HG03196 (cell line): ENCODE measurements around the gene RNASEH2B.

Source experiments
- ATAC-seq: cut with Tn5 transposase; IDR thresholded peaks from one replicate; pipeline ENCODE4 v1.9.1; 2021; ENCODE audit not compliant: unreplicated experiment

The RNASEH2B gene

DNA sequence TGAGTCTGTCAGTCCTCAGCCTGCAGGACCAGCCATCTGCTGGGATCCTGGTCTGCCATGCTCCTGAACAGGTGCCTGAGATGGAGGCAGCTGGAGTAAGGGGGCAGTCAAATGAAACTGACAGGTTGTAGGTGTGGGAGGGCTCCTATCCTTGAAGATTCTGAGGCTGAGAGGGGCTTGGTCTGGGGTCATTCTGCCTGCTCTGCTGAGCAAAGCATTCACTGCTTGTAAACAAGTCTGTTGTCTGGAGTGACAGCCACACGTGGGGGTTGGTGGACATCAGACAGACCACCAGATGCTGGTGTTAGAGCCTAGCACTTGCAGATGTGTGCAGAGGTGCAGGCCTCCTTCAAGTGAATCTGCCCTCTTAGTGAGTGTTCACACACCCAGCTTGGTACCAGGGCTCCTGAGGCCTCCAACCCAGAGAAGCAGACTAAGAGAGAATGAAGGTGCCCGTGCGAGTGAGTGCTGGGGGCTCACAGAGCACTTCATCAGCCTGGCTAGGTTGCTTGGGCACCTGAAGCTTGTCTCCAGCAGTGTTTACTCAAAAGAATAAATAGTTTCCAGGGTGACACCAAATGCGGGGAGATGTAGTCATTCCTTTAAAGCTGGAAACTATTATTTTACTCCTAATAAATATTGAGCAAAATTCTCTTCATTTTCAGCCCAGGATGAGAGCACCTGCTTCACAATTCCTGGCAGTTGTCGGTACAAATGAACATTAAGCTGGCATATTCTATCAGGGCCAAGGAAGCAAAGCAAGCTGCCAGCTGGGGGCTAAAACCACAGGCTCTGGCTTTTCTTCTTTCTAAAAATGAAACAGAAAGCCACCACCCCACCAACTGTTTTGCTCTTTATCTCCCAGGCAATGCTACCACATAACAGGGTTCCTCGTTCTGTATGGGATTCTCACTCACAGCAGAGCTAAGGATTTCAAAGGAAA, 82.3 kb downstream of the RNASEH2B start:
- ATAC-seq: peak; percentile 75

- no peak for ATAC-seq
Measured at GRCh38 chr13:50993371-50993770, 83.8 kb downstream of the RNASEH2B start.

DNA sequence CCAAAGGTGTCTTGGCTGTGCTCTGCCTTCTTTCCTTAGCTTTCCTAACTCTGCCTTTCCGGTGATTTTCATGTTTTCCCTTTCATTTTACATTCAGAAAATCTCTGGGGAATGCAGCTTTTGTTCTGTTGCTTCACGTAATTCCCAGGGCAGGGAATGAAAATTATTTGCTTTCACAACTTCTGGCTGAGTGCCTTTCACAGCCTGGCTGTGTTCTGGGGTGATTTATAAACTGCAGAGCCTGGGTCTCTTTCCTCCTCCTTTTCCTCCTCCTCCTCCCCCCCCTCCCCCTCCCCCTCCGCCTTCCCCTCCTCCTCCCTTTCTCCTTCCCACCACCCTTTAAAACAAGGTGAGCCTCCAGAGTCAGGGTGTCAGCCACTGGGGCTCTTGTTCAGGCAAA, 84.3 kb downstream of the RNASEH2B start:
- no peak for ATAC-seq

DNA sequence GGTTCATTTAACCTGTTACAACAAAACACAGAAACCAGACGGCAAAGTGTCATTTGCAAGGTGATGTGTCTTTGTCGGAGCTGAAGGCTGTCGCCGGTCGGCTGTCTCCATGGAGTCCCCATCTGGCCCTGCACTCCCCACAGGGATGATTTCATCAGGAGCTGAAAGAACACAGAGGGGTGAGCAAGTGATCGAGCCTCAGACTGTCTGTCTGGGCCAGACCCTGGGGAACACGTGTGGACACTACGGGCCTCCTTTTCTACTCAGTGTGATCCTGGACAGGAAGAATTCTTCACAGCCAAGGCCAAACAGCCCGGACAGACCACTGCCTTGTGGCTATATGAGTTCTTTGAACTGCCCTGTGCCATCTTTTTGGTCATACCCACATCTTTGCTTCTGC, 85.1 kb downstream of the RNASEH2B start:
- ATAC-seq: no peak

DNA sequence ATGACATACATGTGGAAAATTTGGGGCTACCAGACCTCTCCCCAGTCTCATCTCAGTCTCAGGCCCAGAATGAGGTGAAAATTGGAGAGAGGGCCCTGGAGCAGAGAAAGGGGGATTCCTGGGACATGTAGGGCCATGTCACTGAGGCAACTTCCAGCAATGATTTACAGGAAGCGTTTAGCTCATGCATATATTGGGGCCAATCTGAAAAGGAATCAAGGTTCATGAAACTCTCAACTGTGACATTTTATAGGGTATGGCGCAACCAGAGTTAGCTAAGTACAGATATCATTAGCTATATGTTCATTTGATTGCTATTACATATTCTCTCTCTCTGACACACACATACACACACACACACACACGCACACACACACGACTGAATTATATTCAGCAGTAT, 86.3 kb downstream of the RNASEH2B start:
- ATAC-seq: no peak

- ATAC-seq: no peak
Measured at GRCh38 chr13:50998326-50998725, 88.7 kb downstream of the RNASEH2B start.

DNA sequence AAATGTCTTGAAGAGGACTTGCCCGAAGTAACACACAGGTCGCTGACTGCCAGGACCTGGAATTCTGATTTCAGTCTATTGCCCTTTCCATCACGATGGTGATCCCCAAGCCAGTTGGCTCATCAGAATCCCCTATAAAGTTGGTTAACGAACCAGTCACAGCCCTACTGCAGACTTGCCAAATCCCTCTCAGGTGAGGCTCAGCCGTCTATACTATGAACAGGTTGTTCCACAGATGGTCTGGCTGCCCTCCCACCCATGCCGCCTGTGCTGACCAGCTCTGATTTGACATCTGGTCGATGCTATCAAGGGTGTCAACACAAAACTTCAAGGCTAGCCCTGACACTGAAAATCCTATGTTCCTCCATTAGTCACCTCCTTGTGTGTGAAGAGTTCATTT, 90.0 kb downstream of the RNASEH2B start:
- no peak for ATAC-seq

DNA sequence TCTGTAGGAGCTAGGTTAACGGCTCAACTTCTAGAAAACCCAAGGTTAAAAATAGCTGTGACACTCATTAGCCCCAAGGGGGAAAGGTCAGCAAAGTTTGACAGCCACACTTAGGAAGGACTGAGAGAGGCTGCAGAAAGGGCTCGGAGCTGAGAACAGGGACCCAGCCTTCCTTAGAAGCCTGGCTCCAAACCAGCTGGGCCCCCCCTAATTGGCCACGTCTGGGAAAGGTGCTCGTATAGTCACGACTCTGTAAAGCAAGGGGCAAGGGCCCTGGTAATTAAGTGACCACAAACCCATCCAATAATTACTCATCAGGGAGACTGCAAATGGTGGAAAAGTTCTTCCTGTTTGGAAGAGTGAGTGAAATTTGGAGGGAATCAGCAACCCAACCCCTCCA, 90.5 kb downstream of the RNASEH2B start:
- no peak for ATAC-seq

- ATAC-seq: no peak
Measured at GRCh38 chr13:51000571-51001260, 91.1 kb downstream of the RNASEH2B start.

- no peak for ATAC-seq
Measured at GRCh38 chr13:51001335-51001734, 91.7 kb downstream of the RNASEH2B start.

- ATAC-seq: no peak
Measured at GRCh38 chr13:51002736-51003135, 93.1 kb downstream of the RNASEH2B start.

- no peak for ATAC-seq
Measured at GRCh38 chr13:51003642-51004041, 94.1 kb downstream of the RNASEH2B start.

DNA sequence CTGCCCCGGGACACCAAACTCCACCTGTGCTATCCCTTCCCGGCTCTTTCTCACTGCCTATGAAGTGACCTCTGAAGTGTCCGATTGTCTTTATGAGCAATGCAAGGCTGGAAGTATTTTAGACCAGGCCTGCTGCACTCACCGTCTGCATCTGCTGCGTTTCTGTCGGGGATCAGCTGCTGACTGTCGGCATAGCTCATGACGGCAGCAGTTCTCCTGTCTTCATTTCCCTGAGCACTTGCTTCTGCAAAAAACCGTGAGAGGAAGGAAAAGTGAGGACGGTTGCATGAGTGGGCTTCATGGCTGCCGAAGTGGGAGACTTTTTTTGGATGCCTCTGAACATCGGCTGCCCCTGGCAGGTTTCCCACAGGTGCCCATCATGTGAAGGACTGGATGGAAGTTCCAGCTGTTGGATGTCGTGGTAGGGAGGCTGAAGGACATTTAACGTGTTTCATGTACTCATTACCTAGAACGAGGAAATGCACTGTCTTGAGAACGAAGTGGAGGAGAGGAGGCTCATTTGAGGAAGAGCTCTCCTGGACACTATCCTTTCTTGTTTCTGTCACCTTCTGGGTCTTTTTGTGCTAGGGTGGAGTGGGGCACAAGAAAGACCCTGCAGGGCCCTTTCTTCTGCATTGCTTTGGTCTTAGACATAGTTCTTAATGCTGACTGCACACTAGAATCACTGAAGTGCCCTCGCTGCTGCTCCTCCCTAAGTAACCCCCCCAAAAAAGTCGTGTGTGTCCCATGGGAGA, 94.7 kb downstream of the RNASEH2B start:
- no peak for ATAC-seq

GRCh38 chr13:51004918-51005460, 95.4 kb downstream of the RNASEH2B start:
- no peak for ATAC-seq

GRCh38 chr13:51005566-51005965, 96.0 kb downstream of the RNASEH2B start:
- ATAC-seq: no peak
